ENCODE results near the gene FCER1G. TPM values are rescaled to one million over a fixed set of nuclear protein-coding genes. Genes with fewer than 3 reads are reported as not detected.
A peak's percentile ranks its signal among the peaks of the same experiment; 100 is the strongest.

The FCER1G gene
- 0.95 TPM in 1 of 2 replicates, not detected in the other for total RNA-seq (2011; cell fraction: chromatin; rRNA removed; ENCODE audit: low replicate concordance)
- total RNA-seq (2011; cell fraction: nucleolus; rRNA removed), result not detected in 2 replicates
- total RNA-seq (2011; cell fraction: nucleoplasm; rRNA removed), result not detected in 2 replicates
- 0.29 TPM in 1 of 2 replicates, not detected in the other for total RNA-seq (2014; rRNA removed)
- total RNA-seq (2014; rRNA removed; fragmentation: Illumina TruSeq; extraction: Trizol), result not detected in 2 replicates
- 0.69 and 0.98 TPM in 2 replicates for total RNA-seq (2015; rRNA removed; fragmentation: Illumina TruSeq; extraction: Trizol)
- 0.31 TPM in 1 of 2 replicates, not detected in the other for total RNA-seq (2021)
- 0.15 and 0.24 TPM in 2 replicates for polyA plus RNA-seq (2011; rRNA removed)
- 0.24 and 0.32 TPM in 2 replicates for polyA plus RNA-seq (2011; cell fraction: cytosol; rRNA removed)
- 0.55 and 1.3 TPM in 2 replicates for polyA plus RNA-seq (2011; cell fraction: nucleus; rRNA removed)
- 1.7 and 9.0 TPM in 2 replicates for polyA plus RNA-seq (2012)
- polyA plus RNA-seq (2014; fragmentation: Illumina TruSeq; extraction: Trizol), result 0.30 TPM in 1 of 2 replicates, not detected in the other
- polyA plus RNA-seq (2014; fragmentation: Nextera tagmentation; extraction: Ambion mirVana), result under 1 TPM; 0.31 to 0.46 TPM
- 0.27 and 0.47 TPM in 2 replicates for polyA plus RNA-seq (2014; rRNA removed)
- polyA minus RNA-seq (2011; rRNA and poly(A)+ RNA removed), result 0.46 TPM in 1 of 2 replicates, not detected in the other
- not detected in 2 replicates for polyA minus RNA-seq (2011; cell fraction: cytosol; rRNA and poly(A)+ RNA removed)
- polyA minus RNA-seq (2011; cell fraction: nucleus; rRNA and poly(A)+ RNA removed), result not detected in 2 replicates
- percentile 37 among the genes with signal in this experiment for Bru-seq, nascent RNA
- BruChase-seq, experiment 1, labeled RNA remaining after a 2-hour chase, result percentile 44 among the genes with signal in this experiment
- percentile 48 among the genes with signal in this experiment for BruChase-seq, experiment 2, labeled RNA remaining after a 6-hour chase
- long read RNA-seq, experiment 1, partial matches to known transcripts, result 0 of 1 reads
- long read RNA-seq, experiment 1, other reads (novel, unspliced or antisense), result 1 of 1 reads
- long read RNA-seq, experiment 2, result 0 reads
- long read RNA-seq, experiment 3, result 0 reads

DNA sequence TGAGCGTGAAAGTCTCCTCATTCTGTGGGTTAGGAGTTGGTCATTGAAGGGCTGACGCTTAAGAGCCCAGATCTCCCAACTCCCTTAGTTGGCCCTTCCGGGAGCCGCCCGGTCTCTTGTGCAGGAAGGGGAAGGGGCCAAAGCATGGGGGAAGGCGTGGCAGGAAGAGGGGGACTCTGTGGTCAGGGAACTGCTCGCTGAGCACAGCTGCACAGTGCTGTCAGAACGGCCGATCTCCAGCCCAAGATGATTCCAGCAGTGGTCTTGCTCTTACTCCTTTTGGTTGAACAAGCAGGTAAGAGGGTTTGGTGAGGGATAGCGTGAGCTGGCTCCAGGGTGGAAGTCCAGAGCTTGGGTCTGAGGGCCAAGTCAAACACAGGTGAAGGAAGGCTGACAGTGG, at the start of gene FCER1G:
TSS of gene FCER1G (plus strand) at position 220 of the 400 bp plus-strand sequence. CDS start at position 247, 27 bp downstream.
- ATAC-seq, result peak; percentile 15
- intact Hi-C loops (cut with micrococcal nuclease), result no loop called here
- FAIRE-seq, result no peak
- H3K4me1 ChIP-seq (replicated peaks in 1 of 2; ENCODE audit: control insufficient read depth in 2 of 2, insufficient read depth in 2 of 2, low read length in 2 of 2), result peaks cover 3 to 21% of the 10 kb centered on the region in 2 experiments; a peak in 4 of 5 replicates
- peaks cover 45% of the 10 kb centered on the region for H3K36me3 ChIP-seq (ENCODE audit: control insufficient read depth, insufficient read depth, low read length)
- H3K4me3 ChIP-seq, result no peak within 1 kb of the TSS
- H3K27me3 ChIP-seq (ENCODE audit: control insufficient read depth in 2 of 2, insufficient read depth in 2 of 2, low read length in 2 of 2), result no peaks in the 10 kb centered on the region
- H3K79me2 ChIP-seq (ENCODE audit: control insufficient read depth, insufficient read depth, low read length), result no peaks in the 10 kb centered on the region
- DNase-seq (ENCODE audit: extremely low read depth in 1 of 4, low spot score in 3 of 4), result peak in 1 of 4 experiments; percentile 11
- WGBS (ENCODE audit: insufficient coverage, low coverage, missing lambda C conversion rate), result 82% methylated on average over 9 of the region's 10 CpGs
- no TSS peak for BruUV-seq (replicated peaks)
- CTCF ChIA-PET (ENCODE audit: low intra/inter-chr PET ratio), result no interaction called here
- H3K9ac ChIP-seq (ENCODE audit: insufficient read depth in 1 of 2, low read depth in 2 of 2, low read length in 2 of 2), result no peak within 1 kb of the TSS; a peak in 1 of 4 replicates
- POLR2A ChIA-PET, result interaction anchor here (0.7 to 1.6 kb wide), 3 partner anchors 10 to 99 kb away, joined by 4 to 5 read pairs (median 4); partner anchors contain the start of genes SDHC and TOMM40L
- H3K4me2 ChIP-seq (ENCODE audit: insufficient read depth, low read length), result no peak within 1 kb of the TSS
- in situ Hi-C loops (cut with MboI), result no loop called here
- H2AFZ ChIP-seq (ENCODE audit: low read depth, low read length), result no peak within 1 kb of the TSS
- no peaks in the 10 kb centered on the region for H3K9me1 ChIP-seq (ENCODE audit: control insufficient read depth, insufficient read depth, low read length)
- no peaks in the 10 kb centered on the region for H4K20me1 ChIP-seq (replicated peaks; ENCODE audit: control insufficient read depth, insufficient read depth, low read length)
- H3K27ac ChIP-seq (ENCODE audit: extremely low read depth, low read depth, low read length), result no peak within 1 kb of the TSS
- H3K9me3 ChIP-seq (replicated peaks; ENCODE audit: control insufficient read depth, insufficient read depth, low read depth, low read length), result no peaks in the 10 kb centered on the region
- TF ChIP-seq SAFB2 (IDR thresholded peaks at IDR 0.05; ENCODE audit: borderline replicate concordance, low read depth, low read length, severe bottlenecking) (no peak), ZNF311 (CRISPR knock-in tag; IDR thresholded peaks at IDR 0.05) (0 out of 2 replicates have a peak, but pooled peaks have one; percentile 18), CHD2 (IDR thresholded peaks at IDR 0.05; ENCODE audit: low read depth, low read length) (no peak), ZBTB5 (IDR thresholded peaks at IDR 0.05) (no peak), SMC3 (conservative IDR thresholded peaks at IDR 0.05; ENCODE audit: insufficient read depth, low read depth, low read length) (no peak), ZNF707 (CRISPR knock-in tag; conservative IDR thresholded peaks at IDR 0.05) (no peak), CBX3 (IDR thresholded peaks at IDR 0.05; ENCODE audit: borderline replicate concordance in 1 of 2, low read length in 2 of 2) (no peak), ZBTB49 (CRISPR knock-in tag; IDR thresholded peaks at IDR 0.05; ENCODE audit: borderline replicate concordance) (no peak), ZBTB17 (CRISPR knock-in tag; IDR thresholded peaks at IDR 0.05) (peak; percentile 46; the same call in 1 of the 2 replicates), GTF3C2 (IDR thresholded peaks at IDR 0.05; ENCODE audit: borderline replicate concordance, extremely low read depth, insufficient read length) (no peak)
